GM21526 (cell line): ENCODE measurements around the gene PNMA6A.
"Not testable (repeated sequence)": the region's sequence is repeated elsewhere in the genome, so short reads cannot be mapped to it uniquely, and the experiment has no call there.

Source experiments
- ATAC-seq: cut with Tn5 transposase; IDR thresholded peaks from one replicate; pipeline ENCODE4 v1.9.1; 2021; ENCODE audit warnings: moderate library complexity; ENCODE audit not compliant: unreplicated experiment, low FRiP score

Gene PNMA6A

DNA sequence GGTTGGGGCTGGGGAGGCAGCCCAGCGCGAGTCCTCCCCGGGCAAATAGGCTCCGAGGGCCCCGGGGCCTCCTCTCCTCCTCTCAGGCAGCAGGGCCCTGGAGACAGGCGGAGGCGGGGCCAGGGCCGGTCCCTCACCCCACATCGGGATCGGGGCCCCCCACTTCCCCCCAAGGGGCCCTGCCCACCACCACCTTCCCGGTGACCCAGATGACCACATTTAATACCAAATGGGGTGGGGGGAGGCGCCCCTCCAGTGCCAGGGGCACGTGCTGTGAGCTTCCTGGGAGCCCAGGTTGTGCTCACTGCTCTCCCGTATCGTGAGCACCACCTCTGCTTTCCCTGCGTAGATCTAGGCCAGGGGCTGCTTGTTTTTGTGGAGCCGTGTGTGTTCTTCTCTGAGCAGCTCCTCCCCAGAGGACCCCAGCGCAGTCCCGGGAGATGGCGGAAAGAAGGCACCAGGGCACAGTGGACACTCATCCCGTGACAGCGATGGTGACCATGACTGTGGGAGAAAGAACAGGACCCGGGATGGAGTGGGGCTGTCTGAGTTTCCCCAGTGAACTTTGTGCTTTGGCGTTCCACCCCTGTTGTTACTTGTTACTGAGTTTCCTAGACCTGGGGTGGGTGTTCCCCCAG, 2.1 kb downstream of the PNMA6A start:
- ATAC-seq, result no peak

DNA sequence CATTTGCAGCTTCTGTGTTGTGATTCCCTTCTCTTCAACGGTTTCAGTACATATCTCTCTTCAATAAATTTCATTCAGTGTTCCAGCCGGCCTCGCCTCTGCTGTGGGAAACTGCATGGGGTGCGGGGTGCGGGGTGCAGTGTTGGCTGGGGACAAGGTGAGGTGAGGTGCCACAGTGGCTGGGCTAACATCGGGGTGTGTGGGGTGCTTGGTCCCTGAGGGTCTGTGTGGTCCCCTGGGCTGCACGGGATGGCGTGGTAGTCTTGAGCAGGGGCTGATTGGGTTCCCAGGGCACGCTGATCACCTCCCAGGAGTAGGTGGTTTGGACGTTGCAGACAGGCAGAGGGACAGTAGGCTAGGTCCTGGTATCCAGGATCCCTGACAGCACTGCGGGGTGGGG, 2.7 kb downstream of the PNMA6A start:
- no peak for ATAC-seq

DNA sequence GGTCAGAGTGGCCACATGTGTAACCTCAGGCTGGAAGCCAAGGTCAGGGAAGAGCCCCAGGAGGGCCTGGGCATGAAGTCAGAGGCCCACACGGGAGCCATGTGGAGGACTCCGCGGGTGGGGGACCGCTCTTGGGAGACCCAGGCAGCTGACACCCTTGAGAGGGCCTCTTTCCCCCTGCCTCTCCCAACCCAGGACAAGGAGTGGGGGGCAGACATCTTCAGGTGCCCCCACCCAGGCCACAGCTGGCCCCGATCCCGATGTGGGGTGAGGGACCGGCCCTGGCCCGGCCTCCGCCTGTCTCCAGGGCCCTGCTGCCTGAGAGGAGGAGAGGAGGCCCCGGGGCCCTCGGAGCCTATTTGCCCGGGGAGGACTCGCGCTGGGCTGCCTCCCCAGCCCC, 3.1 kb downstream of the PNMA6A start:
- no peak for ATAC-seq

DNA sequence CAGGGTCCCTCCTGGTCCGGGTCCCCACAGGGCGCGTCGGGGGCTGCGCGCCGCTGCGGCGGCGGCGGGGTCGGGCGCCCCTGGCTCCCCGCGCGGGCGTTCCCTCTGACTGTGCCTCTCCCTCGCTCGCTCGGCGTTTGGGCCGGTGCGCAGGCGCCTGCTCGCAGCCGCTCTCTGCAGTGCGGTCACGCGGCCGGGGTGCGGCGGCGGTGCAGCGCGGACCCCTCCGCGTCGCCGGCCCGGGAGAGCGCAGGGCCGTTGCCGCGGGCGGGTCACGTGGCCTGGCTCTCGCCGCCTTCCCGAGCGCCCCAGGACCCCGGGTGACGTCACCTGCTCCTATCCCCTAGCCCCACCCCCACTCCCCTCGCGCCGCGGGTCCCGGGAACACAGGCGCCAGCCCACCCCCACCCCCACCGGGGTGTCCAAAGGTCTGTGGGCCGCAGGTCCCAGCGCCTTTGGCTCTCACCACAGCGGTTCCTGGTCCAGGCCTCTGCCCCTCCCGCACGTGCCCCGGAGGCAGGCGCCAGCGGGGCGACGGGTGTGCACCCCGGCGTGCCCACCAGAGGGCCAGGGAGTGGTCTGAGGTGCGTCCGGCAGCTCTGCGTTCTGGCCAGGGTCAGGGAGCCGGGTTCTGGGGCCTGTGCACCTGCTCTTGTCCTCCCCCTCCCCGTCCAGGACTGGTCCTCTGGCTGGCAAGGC, 5.3 kb downstream of the PNMA6A start:
- not testable (repeated sequence) for ATAC-seq

DNA sequence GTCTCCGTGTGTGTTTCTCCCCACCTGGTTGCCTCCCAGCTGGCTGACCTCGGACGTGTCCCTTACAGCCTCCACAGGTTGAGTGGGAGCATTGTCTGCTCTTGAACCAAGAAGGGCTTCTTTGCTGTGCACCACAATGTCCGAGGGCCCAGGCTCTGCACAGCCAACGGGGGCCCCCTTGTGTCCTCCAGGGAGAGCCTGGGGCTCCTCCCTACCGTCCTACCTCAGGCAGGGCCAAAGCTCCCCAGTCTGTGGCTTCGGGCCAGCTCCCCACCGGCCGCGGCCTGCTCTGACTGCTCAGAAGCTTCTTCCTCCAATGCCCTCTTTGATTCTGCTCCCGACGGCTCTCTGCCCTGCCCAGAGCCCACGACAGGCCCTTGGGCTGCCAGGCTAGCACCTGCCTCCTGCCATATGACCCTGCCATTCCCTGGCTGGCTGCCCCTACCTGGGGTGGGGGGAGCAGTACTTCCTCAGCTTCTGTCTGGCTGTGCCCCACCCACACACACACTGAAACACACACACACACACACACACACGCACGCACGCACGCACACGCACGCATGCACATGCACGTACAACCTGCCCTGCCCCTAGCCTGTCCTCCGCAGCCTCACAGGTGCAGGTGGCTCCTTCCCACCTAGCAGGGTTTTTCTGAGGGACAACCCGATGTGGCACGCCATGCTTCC, 11.1 kb downstream of the PNMA6A start:
- not testable (repeated sequence) for ATAC-seq

DNA sequence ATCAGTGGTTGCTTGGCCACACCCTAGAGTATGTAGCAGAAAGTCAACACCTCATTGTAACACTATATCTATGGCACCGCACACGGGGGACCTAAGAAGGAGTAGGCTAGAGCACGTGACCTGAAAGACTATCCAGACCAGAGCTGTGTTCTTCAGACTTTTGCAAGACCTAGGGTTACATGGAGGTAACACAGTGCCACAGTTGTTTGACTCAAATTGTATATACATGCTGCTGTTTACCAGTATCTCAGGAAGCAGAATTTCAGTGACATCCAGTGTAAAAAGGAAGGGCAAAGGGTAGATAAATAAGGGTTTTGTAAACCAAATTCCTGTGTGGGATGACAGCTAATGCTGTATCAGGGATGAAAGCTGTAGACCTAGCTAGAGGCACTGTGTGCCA, 30.2 kb downstream of the PNMA6A start:
- ATAC-seq, result no peak

DNA sequence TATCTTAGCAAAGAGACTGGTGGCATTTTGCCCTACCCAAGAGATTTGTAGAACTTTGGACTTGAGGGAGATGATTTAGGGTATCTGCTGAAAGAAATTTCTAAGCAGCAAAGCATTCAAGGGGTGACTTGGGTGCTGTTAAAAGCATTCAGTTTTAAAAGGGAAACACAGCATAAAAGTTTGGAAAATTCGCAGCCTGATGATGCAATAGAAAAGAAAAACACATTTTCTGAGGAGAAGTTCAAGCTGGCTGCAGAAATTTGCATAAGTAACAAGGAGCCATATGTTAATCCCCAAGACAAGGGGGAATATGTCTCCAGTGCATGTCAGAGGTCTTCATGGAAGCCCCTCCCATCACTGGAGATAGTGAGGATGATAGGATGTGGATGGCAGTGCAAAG, 32.7 kb downstream of the PNMA6A start:
- ATAC-seq, result not testable (repeated sequence)

DNA sequence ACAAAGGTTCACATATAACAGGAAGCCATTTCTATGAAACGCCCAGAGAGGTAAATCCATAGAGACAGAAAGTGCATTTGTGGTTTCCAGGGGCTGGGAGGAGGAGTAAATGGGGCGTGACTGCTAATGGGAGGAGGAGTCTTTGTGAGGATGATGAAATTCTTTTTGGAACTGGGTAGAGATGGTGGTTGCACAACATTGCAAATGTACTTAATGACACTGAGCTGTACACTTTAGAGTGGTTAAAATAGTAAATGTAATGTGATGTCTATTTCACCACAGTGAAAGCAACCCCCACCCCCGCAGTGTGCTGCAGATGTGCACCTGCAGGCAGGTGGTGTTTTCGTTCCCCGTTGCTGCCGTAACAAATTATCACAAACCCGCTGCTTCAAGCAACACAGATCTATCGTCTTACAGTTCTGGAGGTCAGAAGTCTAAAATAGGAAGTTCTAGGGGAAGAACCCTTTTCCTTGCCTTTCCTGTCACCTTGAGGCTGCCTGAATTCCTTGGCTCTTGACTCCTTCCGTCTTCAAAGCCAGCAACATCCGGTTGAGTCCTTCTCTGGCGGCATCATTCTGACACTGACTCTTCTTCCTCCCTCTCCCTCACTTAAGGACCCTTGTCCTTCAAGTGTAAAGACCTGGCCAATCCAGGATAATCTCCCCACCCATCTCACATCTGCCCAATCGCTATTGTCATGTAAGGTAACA, 34.0 kb downstream of the PNMA6A start:
- peak; percentile 48 for ATAC-seq

DNA sequence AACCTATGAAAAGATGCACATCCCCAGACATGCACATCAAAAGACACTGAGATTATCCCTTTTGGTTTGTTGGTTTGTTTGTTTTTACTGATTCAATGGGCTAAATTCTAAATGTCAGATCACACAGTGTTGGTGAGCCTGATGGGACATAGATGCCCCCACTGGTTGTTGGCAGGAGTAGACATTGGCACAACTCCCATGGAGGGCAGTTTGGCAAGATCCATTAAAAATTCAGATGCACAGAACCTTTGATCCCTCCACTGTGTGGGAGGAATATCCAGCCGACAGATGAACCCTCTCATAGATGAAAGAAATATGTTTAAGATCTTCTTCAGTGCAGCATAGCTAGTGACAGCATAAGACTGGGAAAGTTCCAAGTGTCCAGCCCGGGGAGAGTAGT, 38.5 kb downstream of the PNMA6A start:
- not testable (repeated sequence) for ATAC-seq

DNA sequence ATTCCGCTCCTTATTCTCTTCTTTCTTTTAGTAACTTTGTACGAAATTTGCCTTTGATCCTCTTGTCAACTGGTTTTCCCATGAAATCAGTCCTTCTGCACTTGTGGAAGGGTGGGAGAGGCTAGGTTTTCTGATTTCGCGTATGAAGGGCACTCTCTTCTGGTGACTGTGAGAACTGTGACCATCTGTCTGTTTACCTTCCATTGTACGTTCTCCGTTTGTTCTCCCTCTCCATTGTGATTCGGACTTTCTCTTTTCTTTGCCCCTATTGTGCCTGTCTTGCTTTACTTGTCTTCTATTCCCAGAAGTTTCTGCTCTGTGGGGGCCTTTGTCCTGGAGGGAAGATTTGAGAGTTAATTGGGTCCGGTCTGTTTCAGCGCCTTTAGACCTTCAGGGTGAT, 41.6 kb downstream of the PNMA6A start:
- not testable (repeated sequence) for ATAC-seq

DNA sequence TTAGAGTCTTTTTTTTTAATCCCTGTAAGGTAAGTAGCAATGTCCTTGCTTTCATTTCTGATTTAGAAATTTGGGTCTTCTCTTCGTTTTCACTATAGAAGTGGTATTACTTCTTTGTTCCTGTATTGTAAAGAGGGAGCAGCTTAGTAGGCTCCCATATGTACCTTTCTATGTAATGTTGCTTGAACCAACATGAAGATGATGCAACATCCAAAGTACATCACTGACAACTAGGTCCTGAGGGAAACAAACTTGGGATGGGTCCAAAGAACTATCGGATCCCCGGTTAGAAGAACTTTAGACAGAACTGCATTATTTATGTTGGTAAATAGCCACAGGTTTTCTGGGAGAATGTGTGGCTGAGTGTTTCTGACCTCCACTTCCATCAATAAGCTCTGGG, 45.5 kb downstream of the PNMA6A start:
- not testable (repeated sequence) for ATAC-seq

DNA sequence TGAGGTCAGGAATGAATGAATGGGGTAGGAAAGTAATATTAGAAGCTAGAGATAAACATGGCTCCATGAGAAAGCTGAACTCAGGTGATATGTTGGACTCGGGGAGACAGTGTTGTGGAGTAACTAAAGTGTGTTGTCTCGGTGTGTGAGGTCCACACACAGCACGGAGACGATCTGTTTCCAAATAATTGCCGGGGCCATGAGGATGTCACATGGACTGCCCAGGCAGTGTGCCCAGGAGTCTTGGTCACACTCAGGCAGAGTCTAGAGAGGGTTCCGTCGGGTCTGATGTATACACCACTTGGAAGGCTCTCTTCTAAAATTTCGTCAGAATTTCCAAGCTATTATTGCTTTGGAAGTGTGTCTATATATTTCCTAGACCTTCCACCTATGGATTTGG, 48.0 kb downstream of the PNMA6A start:
- ATAC-seq, result not testable (repeated sequence)

DNA sequence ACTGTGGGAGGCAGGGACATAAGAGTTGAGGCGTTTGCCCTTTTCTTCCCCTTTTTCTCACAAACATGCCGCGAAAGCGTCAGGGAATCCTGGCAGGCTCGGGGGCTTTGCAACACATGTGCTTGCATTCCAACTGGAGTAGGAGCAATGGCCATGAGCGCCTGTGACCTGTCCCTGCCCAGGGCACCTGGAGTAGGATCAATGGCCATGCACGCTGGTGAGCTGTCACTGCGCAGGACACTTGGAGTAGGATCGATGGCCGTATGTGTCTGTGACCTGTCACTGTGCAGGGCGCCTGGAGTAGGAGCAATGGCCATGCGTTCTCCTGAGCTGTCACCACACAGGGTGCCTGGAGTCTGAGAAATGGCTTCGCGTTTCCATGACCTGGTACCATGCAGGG, 51.2 kb downstream of the PNMA6A start:
- ATAC-seq, result not testable (repeated sequence)
